Activated gamma-delta T cell treated with Interleukin-2 at 50 U/mL for 16 hours (primary cell): Measurements from ENCODE around the gene SLC4A7.
"Not testable (repeated sequence)": the region's sequence is repeated elsewhere in the genome, so short reads cannot be mapped to it uniquely, and the experiment has no call there.

Experiments used
- DNase-seq: peaks from one replicate; pipeline ENCODE4 v3.0.0-alpha.2; 2020

The SLC4A7 gene

GRCh38 chr3:27357665-27358258 lies 126.4 kb downstream of the SLC4A7 start:
- DNase-seq, result peak; percentile 58

GRCh38 chr3:27356976-27357375 lies 127.2 kb downstream of the SLC4A7 start:
- DNase-seq, result no peak

- no peak for DNase-seq
Observed at GRCh38 chr3:27354588-27355203, 129.5 kb downstream of the SLC4A7 start.

- DNase-seq, result no peak
Observed at GRCh38 chr3:27354161-27354560, 130.0 kb downstream of the SLC4A7 start.

GRCh38 chr3:27353221-27353620 lies 131.0 kb downstream of the SLC4A7 start:
- DNase-seq, result no peak

- no peak for DNase-seq
Observed at GRCh38 chr3:27352047-27352446, 132.1 kb downstream of the SLC4A7 start.

GRCh38 chr3:27349832-27350231 lies 134.4 kb downstream of the SLC4A7 start:
- no peak for DNase-seq

GRCh38 chr3:27345959-27346865 lies 138.0 kb downstream of the SLC4A7 start:
- no peak for DNase-seq

GRCh38 chr3:27345493-27345892 lies 138.7 kb downstream of the SLC4A7 start:
- no peak for DNase-seq

- no peak for DNase-seq
Observed at GRCh38 chr3:27345045-27345444, 139.1 kb downstream of the SLC4A7 start.

- no peak for DNase-seq
Observed at GRCh38 chr3:27344192-27344591, 140.0 kb downstream of the SLC4A7 start.

GRCh38 chr3:27342267-27342666 lies 141.9 kb downstream of the SLC4A7 start:
- no peak for DNase-seq

GRCh38 chr3:27340534-27340933 lies 143.7 kb downstream of the SLC4A7 start:
- no peak for DNase-seq

GRCh38 chr3:27335571-27335970 lies 148.6 kb downstream of the SLC4A7 start:
- no peak for DNase-seq

- no peak for DNase-seq
Observed at GRCh38 chr3:27333843-27334242, 150.3 kb downstream of the SLC4A7 start.

GRCh38 chr3:27328982-27329762 lies 155.0 kb downstream of the SLC4A7 start:
- DNase-seq, result not testable (repeated sequence)

- DNase-seq, result no peak
Observed at GRCh38 chr3:27326629-27327545, 157.3 kb downstream of the SLC4A7 start.

GRCh38 chr3:27326202-27326601 lies 158.0 kb downstream of the SLC4A7 start:
- DNase-seq, result no peak

- no peak for DNase-seq
Observed at GRCh38 chr3:27325419-27325818, 158.8 kb downstream of the SLC4A7 start.

GRCh38 chr3:27324686-27325085 lies 159.5 kb downstream of the SLC4A7 start:
- no peak for DNase-seq

GRCh38 chr3:27323087-27323570 lies 161.1 kb downstream of the SLC4A7 start:
- no peak for DNase-seq
